Neural cell (in vitro differentiated cells): Measurements from ENCODE around the gene KCNMB4. TPM values are rescaled to one million over a fixed set of nuclear protein-coding genes. Genes with fewer than 3 reads are reported as not detected.

Experiments
- H2AFZ ChIP-seq: fragments of 200-600, 300-800 bp; sonication (generic), shearing (Covaris generic); 2 replicates; pipeline ENCODE4 v1.6.0; 2014; ENCODE audit warnings: low read depth, mild to moderate bottlenecking, antibody characterized with exemption, low read length, moderate library complexity
- H3F3A ChIP-seq: fragments of 200-600 bp; shearing (Covaris generic); 2 replicates; pipeline ENCODE4 v1.6.1; 2016; ENCODE audit warnings: mild to moderate bottlenecking, moderate library complexity, mixed read lengths, antibody characterized with exemption, low read length; ENCODE audit not compliant: insufficient read depth, poor library complexity, severe bottlenecking
- H3K27ac ChIP-seq: fragments of 200-600, 300-800 bp; sonication (generic), shearing (Covaris generic); 2 replicates; pipeline ENCODE4 v1.5.1; 2014; ENCODE audit warnings: mild to moderate bottlenecking, low read length, moderate library complexity
- H3K27me3 ChIP-seq: fragments of 300-800, 200-600 bp; sonication (generic), shearing (Covaris generic); 2 replicates; pipeline ENCODE4 v1.6.0; 2014; ENCODE audit warnings: mild to moderate bottlenecking, low read depth, low read length, moderate library complexity; ENCODE audit not compliant: insufficient read depth
- H3K36me3 ChIP-seq: fragments of 300-800, 200-600 bp; sonication (generic), shearing (Covaris generic); 2 replicates; pipeline ENCODE4 v1.5.1; 2014; ENCODE audit warnings: mild to moderate bottlenecking, antibody characterized with exemption, low read length, moderate library complexity; ENCODE audit not compliant: insufficient read depth
- H3K4me2 ChIP-seq: fragments of 300-800, 200-600 bp; sonication (generic), shearing (Covaris generic); 2 replicates; pipeline ENCODE4 v1.6.0; 2014; ENCODE audit warnings: mild to moderate bottlenecking, low read length
- H3K4me3 ChIP-seq: fragments of 300-800, 200-600 bp; sonication (generic), shearing (Covaris generic); 2 replicates; pipeline ENCODE4 v1.5.1; 2014; ENCODE audit warnings: mild to moderate bottlenecking, low read length, moderate library complexity
- H3K79me2 ChIP-seq: fragments of 200-600 bp; shearing (Covaris generic); replicated peaks from 2 replicates; pipeline ENCODE4 v1.6.0; 2014; ENCODE audit warnings: mild to moderate bottlenecking, low read length, moderate library complexity; ENCODE audit not compliant: insufficient read depth
- H3K9ac ChIP-seq: fragments of 300-800, 200-600 bp; sonication (generic), shearing (Covaris generic); 2 replicates; pipeline ENCODE4 v1.6.1; 2016; ENCODE audit warnings: mild to moderate bottlenecking, low read length, mixed read lengths
- H3K9me2 ChIP-seq: fragments of 200-600 bp; shearing (Covaris generic); 2 replicates; pipeline ENCODE4 v1.6.1; 2016; ENCODE audit warnings: mild to moderate bottlenecking, low read length, mixed read lengths; ENCODE audit not compliant: insufficient read depth
- H3K9me3 ChIP-seq: fragments of 200-600, 300-800 bp; sonication (generic), shearing (Covaris generic); 2 replicates; pipeline ENCODE4 v1.6.1; 2016; ENCODE audit warnings: mild to moderate bottlenecking, mixed run types, low read length, moderate library complexity, mixed read lengths
- H4K20me1 ChIP-seq: fragments of 200-600 bp; shearing (Covaris generic); 2 replicates; pipeline ENCODE4 v1.6.1; 2016; ENCODE audit warnings: mild to moderate bottlenecking, mixed run types; ENCODE audit not compliant: insufficient read depth
- EP300 ChIP-seq: fragments of 450-650 bp; conservative IDR thresholded peaks from 2 replicates; pipeline ENCODE4 v1.6.1; 2014; ENCODE audit warnings: antibody characterized with exemption, mild to moderate bottlenecking, moderate library complexity; ENCODE audit not compliant: poor library complexity, severe bottlenecking
- EZH2 ChIP-seq: fragments of 200-600, 300-800 bp; shearing (Covaris generic), sonication (generic); IDR thresholded peaks from 2 replicates; pipeline ENCODE4 v1.6.1; 2014; ENCODE audit warnings: antibody characterized with exemption, low read length, borderline replicate concordance, mild to moderate bottlenecking; ENCODE audit not compliant: insufficient read depth, poor library complexity, severe bottlenecking
- MXI1 ChIP-seq: fragments of 450-650 bp; conservative IDR thresholded peaks from 2 replicates; pipeline ENCODE4 v1.6.1; 2014; ENCODE audit warnings: antibody characterized with exemption, mild to moderate bottlenecking; ENCODE audit not compliant: poor library complexity, severe bottlenecking
- POLR2AphosphoS5 ChIP-seq: IDR thresholded peaks from 2 replicates; pipeline ENCODE4 v1.6.1; 2012
- RAD21 ChIP-seq: fragments of 450-650 bp; conservative IDR thresholded peaks from 2 replicates; pipeline ENCODE4 v1.6.1; 2014; ENCODE audit warnings: antibody characterized with exemption, mild to moderate bottlenecking, moderate library complexity
- SMC3 ChIP-seq: fragments of 450-650 bp; conservative IDR thresholded peaks from 2 replicates; pipeline ENCODE4 v1.6.1; 2014; ENCODE audit warnings: antibody characterized with exemption, mild to moderate bottlenecking, moderate library complexity; ENCODE audit not compliant: poor library complexity
- TAF1 ChIP-seq: IDR thresholded peaks from 2 replicates; pipeline ENCODE4 v1.6.1; 2012; ENCODE audit warnings: low read depth
- polyA plus RNA-seq: library from polyadenylated mRNA; depleted of rRNA; stranded (reverse); fragments of >200 nt; gene quantifications from 2 replicates; pipeline ENCODE4 v1.2.3, GENCODE V29; 2014
- TF ChIP-seq, protein P1 (sequence below): IDR thresholded peaks from 2 replicates; pipeline ENCODE4 v1.6.1; 2012; ENCODE audit warnings: borderline replicate concordance
- TF ChIP-seq, protein P2 (sequence below): fragments of 450-650 bp; IDR thresholded peaks from 2 replicates; pipeline ENCODE4 v1.5.1; 2014; ENCODE audit warnings: antibody characterized with exemption, mild to moderate bottlenecking, moderate library complexity; ENCODE audit not compliant: poor library complexity, severe bottlenecking

The KCNMB4 gene
- polyA plus RNA-seq, 1 donor from 2014 or later, result 26.4 TPM

- H3K9me2 ChIP-seq, result no peaks in the 10 kb centered on the region
- no peak overlapping the region for H3K27ac ChIP-seq
- H4K20me1 ChIP-seq, result no peaks in the 10 kb centered on the region
- no peak overlapping the region for H3K4me2 ChIP-seq
- no peaks in the 10 kb centered on the region for H3K36me3 ChIP-seq
- no peak for TF ChIP-seq RAD21
- TF ChIP-seq, protein P1, sequence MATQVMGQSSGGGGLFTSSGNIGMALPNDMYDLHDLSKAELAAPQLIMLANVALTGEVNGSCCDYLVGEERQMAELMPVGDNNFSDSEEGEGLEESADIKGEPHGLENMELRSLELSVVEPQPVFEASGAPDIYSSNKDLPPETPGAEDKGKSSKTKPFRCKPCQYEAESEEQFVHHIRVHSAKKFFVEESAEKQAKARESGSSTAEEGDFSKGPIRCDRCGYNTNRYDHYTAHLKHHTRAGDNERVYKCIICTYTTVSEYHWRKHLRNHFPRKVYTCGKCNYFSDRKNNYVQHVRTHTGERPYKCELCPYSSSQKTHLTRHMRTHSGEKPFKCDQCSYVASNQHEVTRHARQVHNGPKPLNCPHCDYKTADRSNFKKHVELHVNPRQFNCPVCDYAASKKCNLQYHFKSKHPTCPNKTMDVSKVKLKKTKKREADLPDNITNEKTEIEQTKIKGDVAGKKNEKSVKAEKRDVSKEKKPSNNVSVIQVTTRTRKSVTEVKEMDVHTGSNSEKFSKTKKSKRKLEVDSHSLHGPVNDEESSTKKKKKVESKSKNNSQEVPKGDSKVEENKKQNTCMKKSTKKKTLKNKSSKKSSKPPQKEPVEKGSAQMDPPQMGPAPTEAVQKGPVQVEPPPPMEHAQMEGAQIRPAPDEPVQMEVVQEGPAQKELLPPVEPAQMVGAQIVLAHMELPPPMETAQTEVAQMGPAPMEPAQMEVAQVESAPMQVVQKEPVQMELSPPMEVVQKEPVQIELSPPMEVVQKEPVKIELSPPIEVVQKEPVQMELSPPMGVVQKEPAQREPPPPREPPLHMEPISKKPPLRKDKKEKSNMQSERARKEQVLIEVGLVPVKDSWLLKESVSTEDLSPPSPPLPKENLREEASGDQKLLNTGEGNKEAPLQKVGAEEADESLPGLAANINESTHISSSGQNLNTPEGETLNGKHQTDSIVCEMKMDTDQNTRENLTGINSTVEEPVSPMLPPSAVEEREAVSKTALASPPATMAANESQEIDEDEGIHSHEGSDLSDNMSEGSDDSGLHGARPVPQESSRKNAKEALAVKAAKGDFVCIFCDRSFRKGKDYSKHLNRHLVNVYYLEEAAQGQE, result no peak
- no peak for TF ChIP-seq SMC3
- TF ChIP-seq EP300, result no peak
- TF ChIP-seq MXI1, result no peak
- TF ChIP-seq TAF1, result no peak
- TF ChIP-seq, protein P2, sequence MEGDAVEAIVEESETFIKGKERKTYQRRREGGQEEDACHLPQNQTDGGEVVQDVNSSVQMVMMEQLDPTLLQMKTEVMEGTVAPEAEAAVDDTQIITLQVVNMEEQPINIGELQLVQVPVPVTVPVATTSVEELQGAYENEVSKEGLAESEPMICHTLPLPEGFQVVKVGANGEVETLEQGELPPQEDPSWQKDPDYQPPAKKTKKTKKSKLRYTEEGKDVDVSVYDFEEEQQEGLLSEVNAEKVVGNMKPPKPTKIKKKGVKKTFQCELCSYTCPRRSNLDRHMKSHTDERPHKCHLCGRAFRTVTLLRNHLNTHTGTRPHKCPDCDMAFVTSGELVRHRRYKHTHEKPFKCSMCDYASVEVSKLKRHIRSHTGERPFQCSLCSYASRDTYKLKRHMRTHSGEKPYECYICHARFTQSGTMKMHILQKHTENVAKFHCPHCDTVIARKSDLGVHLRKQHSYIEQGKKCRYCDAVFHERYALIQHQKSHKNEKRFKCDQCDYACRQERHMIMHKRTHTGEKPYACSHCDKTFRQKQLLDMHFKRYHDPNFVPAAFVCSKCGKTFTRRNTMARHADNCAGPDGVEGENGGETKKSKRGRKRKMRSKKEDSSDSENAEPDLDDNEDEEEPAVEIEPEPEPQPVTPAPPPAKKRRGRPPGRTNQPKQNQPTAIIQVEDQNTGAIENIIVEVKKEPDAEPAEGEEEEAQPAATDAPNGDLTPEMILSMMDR, result no peak
- no peak for TF ChIP-seq POLR2AphosphoS5
- TF ChIP-seq EZH2, result no peak
- no peak overlapping the region for H3K9ac ChIP-seq
- H3K79me2 ChIP-seq, result no peaks in the 10 kb centered on the region
- no peak overlapping the region for H2AFZ ChIP-seq
- H3K9me3 ChIP-seq, result peaks cover 3% of the 10 kb centered on the region
- H3K27me3 ChIP-seq, result no peaks in the 10 kb centered on the region
- no peak overlapping the region for H3K4me3 ChIP-seq
- no peaks in the 10 kb centered on the region for H3F3A ChIP-seq
Measured at GRCh38 chr12:70468741-70469140, 102.7 kb downstream of the KCNMB4 start.

DNA sequence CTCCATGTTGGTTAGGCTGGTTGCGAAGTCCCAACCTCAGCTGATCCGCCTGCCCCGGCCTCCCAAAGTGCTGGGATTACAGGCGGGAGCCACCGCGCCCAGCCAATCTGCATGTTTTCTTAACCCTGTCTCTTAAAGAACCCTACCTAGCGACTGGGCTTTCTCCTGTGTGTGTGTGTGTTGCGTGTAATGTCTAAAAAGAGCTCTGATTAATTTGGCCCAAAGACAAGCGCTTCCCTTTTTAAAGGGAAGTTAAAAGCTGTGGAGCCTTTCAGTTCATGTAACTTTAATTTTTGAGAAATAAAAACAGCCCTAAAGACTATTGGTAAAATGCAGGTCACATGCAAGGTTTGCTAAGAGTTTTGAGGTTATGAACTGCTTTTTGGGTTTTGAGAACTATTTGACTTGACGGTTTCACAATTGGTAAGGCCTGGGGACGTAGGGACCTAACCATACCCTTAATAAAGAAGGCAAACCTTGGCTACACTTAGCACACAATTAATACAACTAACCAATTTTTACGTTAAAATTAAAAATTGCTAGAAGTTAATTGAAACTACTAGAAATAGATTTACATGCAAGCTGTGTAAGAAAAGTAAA, 103.2 kb downstream of the KCNMB4 start:
- H3K9me3 ChIP-seq, result no peaks in the 10 kb centered on the region
- no peaks in the 10 kb centered on the region for H3K79me2 ChIP-seq
- H3K36me3 ChIP-seq, result no peaks in the 10 kb centered on the region
- H3K4me3 ChIP-seq, result no peak overlapping the region
- no peak overlapping the region for H2AFZ ChIP-seq
- H3F3A ChIP-seq, result no peaks in the 10 kb centered on the region
- H4K20me1 ChIP-seq, result no peaks in the 10 kb centered on the region
- no peak overlapping the region for H3K27ac ChIP-seq
- H3K9me2 ChIP-seq, result no peaks in the 10 kb centered on the region
- H3K27me3 ChIP-seq, result no peaks in the 10 kb centered on the region
- no peak overlapping the region for H3K9ac ChIP-seq
- TF ChIP-seq MXI1 (no peak), EZH2 (no peak), EP300 (no peak), RAD21 (no peak), TAF1 (no peak), SMC3 (no peak)
- TF ChIP-seq, protein P1, result no peak
- TF ChIP-seq, protein P2, result no peak
- no peak overlapping the region for H3K4me2 ChIP-seq
